Osteocyte (in vitro differentiated cells): ENCODE data around the gene THRAP3. TPM values are rescaled to one million over a fixed set of nuclear protein-coding genes. Genes with fewer than 3 reads are reported as not detected.

Experiments used
- DNase-seq: peaks from one replicate; pipeline ENCODE4 v3.0.0; 2021; ENCODE audit warnings: mixed read lengths; ENCODE audit not compliant: unreplicated experiment; ENCODE audit errors: extremely low spot score
- H3K27ac Mint-ChIP-seq: one replicate; pipeline ENCODE4 v1.8.0; 2021; ENCODE audit warnings: mild to moderate bottlenecking, mixed read lengths; ENCODE audit not compliant: unreplicated experiment
- H3K27me3 Mint-ChIP-seq: one replicate; pipeline ENCODE4 v1.8.0; 2021; ENCODE audit warnings: mixed read lengths; ENCODE audit not compliant: unreplicated experiment
- H3K36me3 Mint-ChIP-seq: one replicate; pipeline ENCODE4 v1.8.0; 2021; ENCODE audit warnings: mixed read lengths; ENCODE audit not compliant: unreplicated experiment
- H3K4me1 Mint-ChIP-seq: one replicate; pipeline ENCODE4 v1.8.0; 2021; ENCODE audit warnings: mixed read lengths; ENCODE audit not compliant: unreplicated experiment
- H3K4me3 Mint-ChIP-seq: one replicate; pipeline ENCODE4 v1.8.0; 2021; ENCODE audit warnings: mild to moderate bottlenecking, moderate library complexity, mixed read lengths; ENCODE audit not compliant: unreplicated experiment
- H3K9me3 Mint-ChIP-seq: one replicate; pipeline ENCODE4 v1.8.0; 2021; ENCODE audit warnings: mixed read lengths; ENCODE audit not compliant: unreplicated experiment
- total RNA-seq: library from RNA; stranded (reverse); gene quantifications from 2 replicates; pipeline ENCODE4 v1.2.1, GENCODE V29; 2021
- TF ChIP-seq, protein P1 (sequence below): fragments of 200-600 bp; sonication (generic); IDR thresholded peaks from 2 replicates; pipeline ENCODE4 v1.5.0; 2021; ENCODE audit warnings: antibody characterized with exemption, mild to moderate bottlenecking, moderate library complexity

THRAP3 gene
- total RNA-seq, 1 donor from 2014 or later = 117 TPM

DNA sequence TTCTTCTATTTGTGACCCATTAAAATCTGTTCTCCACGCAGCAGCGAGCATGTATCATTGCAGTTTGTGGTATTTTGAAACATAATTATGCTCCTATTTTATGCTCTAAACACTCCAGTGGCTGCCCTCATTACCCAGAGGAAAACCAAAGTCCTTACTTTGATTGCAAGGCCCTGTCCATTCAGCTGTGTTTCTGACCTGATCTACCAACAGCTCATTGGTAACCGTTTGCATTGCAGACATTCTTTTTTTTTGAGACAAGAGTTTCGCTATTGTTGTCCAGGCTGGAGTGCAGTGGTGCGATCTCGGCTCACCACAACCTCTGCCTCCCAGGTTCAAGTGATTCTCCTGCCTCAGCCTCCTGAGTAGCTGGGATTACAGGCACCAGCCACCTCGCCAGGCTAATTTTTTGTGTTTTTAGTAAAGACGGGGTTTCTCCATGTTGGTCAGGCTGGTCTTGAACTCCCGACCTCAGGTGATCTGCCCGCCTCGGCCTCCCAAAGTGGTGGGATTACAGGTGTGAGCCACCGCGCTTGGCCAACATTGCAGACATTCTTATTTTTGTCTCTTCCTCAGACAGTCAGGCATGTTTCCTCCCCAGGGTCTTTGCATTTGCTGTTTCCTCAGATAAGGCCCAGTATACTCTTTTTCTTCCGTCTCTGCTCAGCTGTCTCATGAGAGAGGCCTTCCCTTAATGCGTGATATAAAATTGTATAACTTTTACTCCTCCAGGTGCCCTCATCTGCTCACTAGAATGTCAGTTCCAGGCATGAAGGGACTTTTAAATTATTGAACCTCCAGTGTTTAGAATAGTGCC lies 32.5 kb downstream of the THRAP3 start:
- no peak overlapping the region for H3K4me3 Mint-ChIP-seq

GRCh38 chr1:36257375-36257767 lies 33.1 kb downstream of the THRAP3 start:
- DNase-seq = no peak
- H3K4me1 Mint-ChIP-seq = peaks cover 42% of the 10 kb centered on the region
- H3K9me3 Mint-ChIP-seq = no peaks in the 10 kb centered on the region
- peaks cover 20% of the 10 kb centered on the region for H3K36me3 Mint-ChIP-seq
- peak overlapping the region; percentile 16 for H3K27ac Mint-ChIP-seq
- H3K27me3 Mint-ChIP-seq = no peaks in the 10 kb centered on the region
- TF ChIP-seq, protein P1, sequence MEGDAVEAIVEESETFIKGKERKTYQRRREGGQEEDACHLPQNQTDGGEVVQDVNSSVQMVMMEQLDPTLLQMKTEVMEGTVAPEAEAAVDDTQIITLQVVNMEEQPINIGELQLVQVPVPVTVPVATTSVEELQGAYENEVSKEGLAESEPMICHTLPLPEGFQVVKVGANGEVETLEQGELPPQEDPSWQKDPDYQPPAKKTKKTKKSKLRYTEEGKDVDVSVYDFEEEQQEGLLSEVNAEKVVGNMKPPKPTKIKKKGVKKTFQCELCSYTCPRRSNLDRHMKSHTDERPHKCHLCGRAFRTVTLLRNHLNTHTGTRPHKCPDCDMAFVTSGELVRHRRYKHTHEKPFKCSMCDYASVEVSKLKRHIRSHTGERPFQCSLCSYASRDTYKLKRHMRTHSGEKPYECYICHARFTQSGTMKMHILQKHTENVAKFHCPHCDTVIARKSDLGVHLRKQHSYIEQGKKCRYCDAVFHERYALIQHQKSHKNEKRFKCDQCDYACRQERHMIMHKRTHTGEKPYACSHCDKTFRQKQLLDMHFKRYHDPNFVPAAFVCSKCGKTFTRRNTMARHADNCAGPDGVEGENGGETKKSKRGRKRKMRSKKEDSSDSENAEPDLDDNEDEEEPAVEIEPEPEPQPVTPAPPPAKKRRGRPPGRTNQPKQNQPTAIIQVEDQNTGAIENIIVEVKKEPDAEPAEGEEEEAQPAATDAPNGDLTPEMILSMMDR = no peak
- H3K4me3 Mint-ChIP-seq = no peak overlapping the region

More for the DNA sequence above, 32.5 kb downstream of the THRAP3 start:
- H3K9me3 Mint-ChIP-seq = no peaks in the 10 kb centered on the region
- DNase-seq = no peak
- H3K27ac Mint-ChIP-seq = no peak overlapping the region
- peaks cover 17% of the 10 kb centered on the region for H3K36me3 Mint-ChIP-seq
- no peaks in the 10 kb centered on the region for H3K27me3 Mint-ChIP-seq
- H3K4me1 Mint-ChIP-seq = peaks cover 45% of the 10 kb centered on the region
- TF ChIP-seq, protein P1 = no peak

DNA sequence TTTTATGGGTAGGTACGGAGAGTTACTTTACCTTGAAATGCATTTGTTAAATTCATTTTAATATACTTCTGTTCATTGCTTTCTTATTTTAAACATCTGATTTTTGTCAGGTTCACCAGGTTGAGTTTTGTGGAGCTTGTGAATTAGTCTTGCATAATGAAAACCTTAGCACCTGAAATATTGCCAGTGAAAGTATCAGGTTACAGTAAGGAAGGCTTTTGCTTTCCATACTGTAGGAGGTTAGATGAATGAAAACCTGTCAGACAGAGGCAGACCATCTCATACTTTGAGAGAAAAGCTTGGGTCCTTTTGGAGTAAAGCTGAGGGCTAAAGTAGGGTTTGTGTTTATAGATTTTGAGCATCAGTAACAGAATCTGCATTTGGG lies 34.7 kb downstream of the THRAP3 start:
- Mint-ChIP-seq H3K27me3 (no peaks in the 10 kb centered on the region), H3K4me3 (no peak overlapping the region), H3K27ac (peak overlapping the region; percentile 23), H3K9me3 (no peaks in the 10 kb centered on the region), H3K36me3 (peaks cover 24% of the 10 kb centered on the region), H3K4me1 (peaks cover 33% of the 10 kb centered on the region)
- TF ChIP-seq, protein P1 = no peak
- no peak for DNase-seq

DNA sequence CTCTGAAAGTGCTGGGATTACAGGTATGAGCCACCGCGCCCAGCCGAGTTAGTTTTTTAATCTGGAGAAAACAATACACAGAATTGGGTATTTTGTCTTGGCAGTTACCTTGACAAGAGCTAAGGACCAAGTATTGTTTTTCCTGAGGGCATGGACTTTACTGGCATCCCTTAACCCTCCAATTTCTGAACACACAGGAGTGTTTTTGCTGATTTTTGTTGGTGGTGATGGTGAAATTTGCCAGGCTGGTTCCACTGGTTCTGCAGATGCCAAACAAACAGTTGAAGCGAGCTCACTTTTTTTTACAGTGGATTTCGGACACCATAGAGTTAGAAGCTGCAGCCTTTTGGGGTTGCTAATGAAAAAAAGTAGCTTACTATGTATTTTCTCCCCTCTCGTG lies 44.7 kb downstream of the THRAP3 start:
- H3K36me3 Mint-ChIP-seq = peaks cover 18% of the 10 kb centered on the region
- H3K27me3 Mint-ChIP-seq = no peaks in the 10 kb centered on the region
- H3K27ac Mint-ChIP-seq = no peak overlapping the region
- TF ChIP-seq, protein P1 = no peak
- DNase-seq = no peak
- H3K4me1 Mint-ChIP-seq = peaks cover 17% of the 10 kb centered on the region
- no peaks in the 10 kb centered on the region for H3K9me3 Mint-ChIP-seq
- no peak overlapping the region for H3K4me3 Mint-ChIP-seq

GRCh38 chr1:36269408-36269838 lies 45.2 kb downstream of the THRAP3 start:
- no peak overlapping the region for H3K27ac Mint-ChIP-seq
- no peaks in the 10 kb centered on the region for H3K27me3 Mint-ChIP-seq
- TF ChIP-seq, protein P1 = no peak
- H3K4me1 Mint-ChIP-seq = peaks cover 17% of the 10 kb centered on the region
- peaks cover 22% of the 10 kb centered on the region for H3K36me3 Mint-ChIP-seq
- DNase-seq = no peak
- H3K9me3 Mint-ChIP-seq = no peaks in the 10 kb centered on the region
- H3K4me3 Mint-ChIP-seq = no peak overlapping the region
